Measurements from ENCODE around the gene DNAJC11.

- TF ChIP-seq CTCF (IDR thresholded peaks at IDR 0.05; ENCODE audit: borderline replicate concordance, extremely low read depth, low read length, poor library complexity, severe bottlenecking) (no peak), EZH2 (IDR thresholded peaks at IDR 0.05; ENCODE audit: borderline replicate concordance, low read depth, low read length, severe bottlenecking) (no peak)
These were observed 34.9 kb downstream of the DNAJC11 start for GRCh38 chr1:6666696-6667095.
